Panc1 (cell line): ENCODE results near the gene BOC.

Source experiments
- CTCF ChIP-seq: fragments of 450-650 bp; IDR thresholded peaks from 2 replicates; pipeline ENCODE4 v1.5.1; 2017; ENCODE audit warnings: mild to moderate bottlenecking
- POLR2AphosphoS5 ChIP-seq: IDR thresholded peaks from 2 replicates; pipeline ENCODE4 v1.6.1; 2012; ENCODE audit warnings: mild to moderate bottlenecking, low read depth, low read length, moderate library complexity
- REST ChIP-seq, 2 experiments: IDR thresholded peaks; 2 replicates each; pipeline ENCODE4 v1.6.1; 2011 to 2012; ENCODE audit warnings: low read depth in 2 of 2, control low read depth in 1 of 2, low read length in 1 of 2, mild to moderate bottlenecking in 1 of 2, moderate library complexity in 1 of 2; ENCODE audit not compliant: insufficient read depth in 1 of 2
- TCF7L2 ChIP-seq: IDR thresholded peaks from 2 replicates; pipeline ENCODE4 v1.6.1; 2011; ENCODE audit warnings: mild to moderate bottlenecking, low read depth, low read length, inconsistent platforms

DNA sequence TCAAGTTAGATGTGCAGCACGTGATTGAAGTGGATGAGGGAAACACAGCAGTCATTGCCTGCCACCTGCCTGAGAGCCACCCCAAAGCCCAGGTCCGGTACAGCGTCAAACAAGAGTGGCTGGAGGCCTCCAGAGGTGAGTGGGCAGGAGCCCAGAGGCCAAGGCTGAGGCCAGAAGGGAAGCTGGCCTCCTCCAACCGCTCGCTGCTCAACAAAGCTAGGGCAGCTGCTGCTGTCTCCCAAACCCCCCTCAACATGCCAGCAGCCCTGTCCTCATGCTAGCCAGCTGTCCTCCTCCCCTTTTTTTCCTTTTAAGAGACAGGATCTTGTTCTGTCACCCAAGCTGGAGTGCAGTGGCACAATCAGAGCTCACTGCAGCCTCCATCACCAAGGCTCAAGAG, 57.0 kb downstream of the BOC start:
- TF ChIP-seq POLR2AphosphoS5 (no peak), CTCF (no peak), REST (IDR thresholded peaks at IDR 0.05; ENCODE audit: insufficient read depth in 1 of 2, low read depth in 2 of 2, low read length in 1 of 2) (no peak), TCF7L2 (no peak)
